HG03139 (cell line): ENCODE results near the gene MLLT6.

Experiments
- ATAC-seq: cut with Tn5 transposase; IDR thresholded peaks from one replicate; pipeline ENCODE4 v1.9.1; 2021; ENCODE audit not compliant: unreplicated experiment

MLLT6 gene

GRCh38 chr17:38761612-38762011 lies 56.5 kb downstream of the MLLT6 start:
- no peak for ATAC-seq

DNA sequence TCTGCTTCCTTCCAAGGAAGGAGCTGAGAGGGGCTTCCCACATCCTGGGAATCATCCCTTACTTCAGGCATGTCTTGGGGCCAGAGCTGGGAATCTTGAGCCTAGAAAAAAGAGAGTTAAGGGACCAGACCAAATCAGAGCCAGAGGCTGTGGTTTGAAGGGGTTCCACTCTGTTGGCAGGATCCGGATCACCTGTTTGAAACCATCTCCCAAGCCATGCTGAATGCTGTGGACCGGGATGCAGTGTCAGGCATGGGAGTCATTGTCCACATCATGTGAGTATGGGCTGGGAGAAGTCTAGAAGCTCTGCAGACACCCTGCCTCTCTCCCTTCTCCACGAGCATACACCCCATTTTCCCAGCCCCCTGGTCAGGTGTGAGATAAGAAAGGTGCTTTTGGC lies 57.2 kb downstream of the MLLT6 start:
- no peak for ATAC-seq

GRCh38 chr17:38766341-38766740 lies 61.3 kb downstream of the MLLT6 start:
- ATAC-seq, result no peak

- no peak for ATAC-seq
Observed at GRCh38 chr17:38768417-38768816, 63.3 kb downstream of the MLLT6 start.

DNA sequence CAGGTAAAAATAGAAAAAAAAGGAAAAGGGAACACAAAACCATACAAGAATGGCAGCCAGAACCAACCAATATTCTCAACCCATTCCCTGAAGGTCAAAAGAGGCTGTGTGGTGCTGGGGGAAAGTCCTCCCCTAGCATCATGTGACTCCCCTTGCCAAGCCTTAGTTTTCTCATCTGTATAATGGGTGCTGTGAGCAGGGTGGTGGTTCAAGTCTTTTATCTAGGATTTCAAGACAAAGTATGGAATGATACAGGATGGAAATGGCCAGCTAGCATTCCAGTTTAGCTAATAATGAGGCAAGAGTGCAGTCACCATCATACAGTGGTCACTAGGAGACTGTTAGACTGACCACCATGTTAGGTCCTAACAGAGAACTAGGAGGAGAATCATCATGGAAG lies 68.2 kb downstream of the MLLT6 start:
- ATAC-seq, result no peak

DNA sequence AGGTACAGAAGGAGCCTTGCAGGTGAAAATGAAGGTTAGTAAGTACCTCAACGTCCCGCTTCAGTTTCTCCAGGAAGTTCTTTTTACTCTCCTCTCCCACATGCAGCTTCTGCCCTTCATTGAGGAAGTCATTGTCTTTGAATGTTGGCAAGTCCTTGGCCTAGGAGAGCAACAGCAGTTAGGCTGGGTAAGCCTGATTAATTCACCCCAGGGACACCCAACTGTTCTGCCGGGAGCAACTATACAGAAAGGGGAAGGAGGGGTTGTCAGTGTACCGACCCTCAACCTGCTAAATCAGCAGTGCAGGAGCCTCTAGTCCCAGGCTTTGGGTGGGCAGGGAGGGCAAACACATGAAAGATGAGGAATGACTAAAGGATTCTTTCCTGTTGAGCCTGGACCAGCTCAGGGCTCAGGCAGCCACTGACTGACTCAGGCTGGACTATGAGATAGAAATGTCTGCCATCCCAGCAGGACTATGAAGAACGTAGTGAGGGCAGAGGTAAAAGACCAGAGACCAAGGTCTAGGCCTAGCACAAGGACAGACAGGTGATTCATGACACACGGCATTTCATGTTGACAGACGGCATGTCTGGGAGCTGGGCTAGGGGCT lies 72.7 kb downstream of the MLLT6 start:
- no peak for ATAC-seq
